Keratinocyte (primary cell): ENCODE data around the gene KIF16B.

ENCODE experiments used
- CTCF ChIP-seq, 3 experiments: IDR thresholded peaks in 1 of 3; conservative IDR thresholded peaks in 1 of 3; optimal IDR thresholded peaks in 1 of 3; 2 replicates in 2 of 3; 3 replicates in 1 of 3; pipeline versions ENCODE3 to v1.5.1; 2011; ENCODE audit warnings: low read length in 3 of 3, mild to moderate bottlenecking in 3 of 3, moderate library complexity in 2 of 3, control low read depth in 1 of 3, inconsistent platforms in 1 of 3; ENCODE audit not compliant: insufficient read depth in 2 of 3; ENCODE audit errors: extremely low read depth in 1 of 3
- EZH2 ChIP-seq: IDR thresholded peaks from one replicate; pipeline ENCODE4 v1.6.1; 2012; ENCODE audit warnings: inconsistent platforms, mild to moderate bottlenecking, low read length, moderate library complexity

- TF ChIP-seq CTCF (optimal IDR thresholded peaks at IDR 0.05 in 1 of 3, IDR thresholded peaks at IDR 0.05 in 1 of 3, conservative IDR thresholded peaks at IDR 0.05 in 1 of 3; ENCODE audit: extremely low read depth in 1 of 3, insufficient read depth in 2 of 3, low read length in 3 of 3) = no peak
- no peak for TF ChIP-seq EZH2
Measured at GRCh38 chr20:16228722-16229121, 344.5 kb downstream of the KIF16B start.
